ENCODE results near the gene CHMP4B. TPM values are rescaled to one million over a fixed set of nuclear protein-coding genes. Genes with fewer than 3 reads are reported as not detected.

CHMP4B gene
- total RNA-seq, 1 experiment from 2014 or later = 87.5 TPM

DNA sequence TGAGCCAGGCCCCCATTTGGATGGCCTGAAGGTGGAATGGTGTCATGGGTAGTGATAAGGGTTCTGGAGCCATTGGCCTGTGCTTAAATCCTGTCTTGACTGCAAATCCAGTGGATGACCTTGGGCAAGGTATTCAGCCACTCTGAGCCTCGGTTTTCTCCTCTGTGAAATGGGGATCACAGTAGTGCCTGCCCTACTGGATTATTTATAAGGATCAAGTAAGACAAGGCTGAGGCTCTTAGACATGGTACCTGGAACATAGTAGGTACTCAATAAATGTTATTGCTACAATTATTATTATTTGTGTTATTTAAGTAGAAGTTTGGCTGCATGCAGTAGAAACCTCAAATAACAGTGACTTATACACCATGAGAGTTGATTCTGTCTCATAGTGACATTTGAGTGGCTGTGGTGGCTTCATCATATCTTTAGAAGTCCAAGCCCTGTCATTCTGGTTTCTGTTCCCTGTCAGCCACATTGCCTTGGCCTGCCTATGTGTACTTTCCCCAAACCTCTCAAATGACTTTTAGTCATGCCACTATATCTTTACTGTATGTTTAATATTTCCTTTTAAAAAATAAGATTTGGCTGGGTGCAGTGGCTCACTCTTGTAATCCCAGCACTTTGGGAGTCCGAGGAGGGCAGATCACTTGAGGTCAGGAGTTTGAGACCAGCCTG, 37.6 kb upstream of the CHMP4B start:
- Histone ChIP-seq H3K4me1 (ENCODE audit: control insufficient read depth, insufficient read depth, low read length) (no peaks in the 10 kb centered on the region), H3K27me3 (ENCODE audit: control insufficient read depth, insufficient read depth, low read length) (no peaks in the 10 kb centered on the region), H3K9me3 (ENCODE audit: control insufficient read depth, insufficient read depth, low read depth, low read length) (no peaks in the 10 kb centered on the region), H3K27ac (ENCODE audit: low read length) (no peak overlapping the region), H3K4me3 (ENCODE audit: low read depth in 2 of 2, low read length in 2 of 2) (no peak overlapping the region), H3K36me3 (ENCODE audit: control insufficient read depth, insufficient read depth, low read length) (no peaks in the 10 kb centered on the region)
- ATAC-seq = no peak
- ChIA-PET CTCF (no interaction called here), POLR2A (no interaction called here)
- no TSS peak for BruUV-seq (replicated peaks)
- intact Hi-C loops (cut with micrococcal nuclease; ENCODE audit: unreplicated experiment) = no loop called here
- DNase-seq (ENCODE audit: low read depth, low spot score) = no peak
- in situ Hi-C loops (cut with HindIII; ENCODE audit: low pct_unique_long_range_greater_than_20kb, low sequenced_read_pairs) = no loop called here
- TF ChIP-seq POLR2AphosphoS5 (IDR thresholded peaks at IDR 0.05; ENCODE audit: low read depth, low read length) (no peak), SIN3A (IDR thresholded peaks at IDR 0.05; ENCODE audit: borderline replicate concordance, insufficient read depth, low read depth, low read length) (no peak), TCF7L2 (IDR thresholded peaks at IDR 0.05; ENCODE audit: low read depth, low read length) (no peak)
- TF ChIP-seq, protein P1, sequence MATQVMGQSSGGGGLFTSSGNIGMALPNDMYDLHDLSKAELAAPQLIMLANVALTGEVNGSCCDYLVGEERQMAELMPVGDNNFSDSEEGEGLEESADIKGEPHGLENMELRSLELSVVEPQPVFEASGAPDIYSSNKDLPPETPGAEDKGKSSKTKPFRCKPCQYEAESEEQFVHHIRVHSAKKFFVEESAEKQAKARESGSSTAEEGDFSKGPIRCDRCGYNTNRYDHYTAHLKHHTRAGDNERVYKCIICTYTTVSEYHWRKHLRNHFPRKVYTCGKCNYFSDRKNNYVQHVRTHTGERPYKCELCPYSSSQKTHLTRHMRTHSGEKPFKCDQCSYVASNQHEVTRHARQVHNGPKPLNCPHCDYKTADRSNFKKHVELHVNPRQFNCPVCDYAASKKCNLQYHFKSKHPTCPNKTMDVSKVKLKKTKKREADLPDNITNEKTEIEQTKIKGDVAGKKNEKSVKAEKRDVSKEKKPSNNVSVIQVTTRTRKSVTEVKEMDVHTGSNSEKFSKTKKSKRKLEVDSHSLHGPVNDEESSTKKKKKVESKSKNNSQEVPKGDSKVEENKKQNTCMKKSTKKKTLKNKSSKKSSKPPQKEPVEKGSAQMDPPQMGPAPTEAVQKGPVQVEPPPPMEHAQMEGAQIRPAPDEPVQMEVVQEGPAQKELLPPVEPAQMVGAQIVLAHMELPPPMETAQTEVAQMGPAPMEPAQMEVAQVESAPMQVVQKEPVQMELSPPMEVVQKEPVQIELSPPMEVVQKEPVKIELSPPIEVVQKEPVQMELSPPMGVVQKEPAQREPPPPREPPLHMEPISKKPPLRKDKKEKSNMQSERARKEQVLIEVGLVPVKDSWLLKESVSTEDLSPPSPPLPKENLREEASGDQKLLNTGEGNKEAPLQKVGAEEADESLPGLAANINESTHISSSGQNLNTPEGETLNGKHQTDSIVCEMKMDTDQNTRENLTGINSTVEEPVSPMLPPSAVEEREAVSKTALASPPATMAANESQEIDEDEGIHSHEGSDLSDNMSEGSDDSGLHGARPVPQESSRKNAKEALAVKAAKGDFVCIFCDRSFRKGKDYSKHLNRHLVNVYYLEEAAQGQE (IDR thresholded peaks at IDR 0.05; ENCODE audit: insufficient read depth in 1 of 2, low read depth in 2 of 2, low read length in 1 of 2) = no peak
- TF ChIP-seq, protein P2, sequence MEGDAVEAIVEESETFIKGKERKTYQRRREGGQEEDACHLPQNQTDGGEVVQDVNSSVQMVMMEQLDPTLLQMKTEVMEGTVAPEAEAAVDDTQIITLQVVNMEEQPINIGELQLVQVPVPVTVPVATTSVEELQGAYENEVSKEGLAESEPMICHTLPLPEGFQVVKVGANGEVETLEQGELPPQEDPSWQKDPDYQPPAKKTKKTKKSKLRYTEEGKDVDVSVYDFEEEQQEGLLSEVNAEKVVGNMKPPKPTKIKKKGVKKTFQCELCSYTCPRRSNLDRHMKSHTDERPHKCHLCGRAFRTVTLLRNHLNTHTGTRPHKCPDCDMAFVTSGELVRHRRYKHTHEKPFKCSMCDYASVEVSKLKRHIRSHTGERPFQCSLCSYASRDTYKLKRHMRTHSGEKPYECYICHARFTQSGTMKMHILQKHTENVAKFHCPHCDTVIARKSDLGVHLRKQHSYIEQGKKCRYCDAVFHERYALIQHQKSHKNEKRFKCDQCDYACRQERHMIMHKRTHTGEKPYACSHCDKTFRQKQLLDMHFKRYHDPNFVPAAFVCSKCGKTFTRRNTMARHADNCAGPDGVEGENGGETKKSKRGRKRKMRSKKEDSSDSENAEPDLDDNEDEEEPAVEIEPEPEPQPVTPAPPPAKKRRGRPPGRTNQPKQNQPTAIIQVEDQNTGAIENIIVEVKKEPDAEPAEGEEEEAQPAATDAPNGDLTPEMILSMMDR (IDR thresholded peaks at IDR 0.05) = no peak

DNA sequence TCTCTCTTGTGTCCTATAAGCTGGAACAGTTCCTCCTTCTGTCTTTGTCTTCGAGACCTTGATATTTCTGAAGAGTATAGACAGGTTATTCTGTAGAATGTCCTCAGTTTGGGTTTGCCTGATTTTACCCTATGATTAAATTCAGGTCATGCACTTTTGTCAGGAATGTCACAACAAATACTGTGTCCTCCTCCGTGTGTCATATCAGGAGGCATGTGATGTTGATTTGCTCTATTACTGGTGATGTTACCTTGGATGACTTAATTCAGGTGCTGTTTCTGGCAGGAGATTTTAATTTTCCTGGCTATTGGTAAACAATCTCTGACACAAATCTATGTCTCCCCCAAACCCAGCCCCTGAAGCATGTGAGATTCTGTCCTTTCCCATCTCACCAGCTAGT, 33.3 kb upstream of the CHMP4B start:
- no peaks in the 10 kb centered on the region for H3K9me3 ChIP-seq (ENCODE audit: control insufficient read depth, insufficient read depth, low read depth, low read length)
- ATAC-seq (no peak), DNase-seq (ENCODE audit: low read depth, low spot score) (no peak)
- no peak overlapping the region for H3K4me3 ChIP-seq (ENCODE audit: low read depth in 2 of 2, low read length in 2 of 2)
- in situ Hi-C loops (cut with HindIII; ENCODE audit: low pct_unique_long_range_greater_than_20kb, low sequenced_read_pairs) (no loop called here), intact Hi-C loops (cut with micrococcal nuclease; ENCODE audit: unreplicated experiment) (no loop called here)
- POLR2A ChIA-PET = no interaction called here
- BruUV-seq (replicated peaks) = no TSS peak
- no peaks in the 10 kb centered on the region for H3K27me3 ChIP-seq (ENCODE audit: control insufficient read depth, insufficient read depth, low read length)
- TF ChIP-seq, protein P1 (IDR thresholded peaks at IDR 0.05; ENCODE audit: insufficient read depth in 1 of 2, low read depth in 2 of 2, low read length in 1 of 2) = no peak
- TF ChIP-seq POLR2AphosphoS5 (IDR thresholded peaks at IDR 0.05; ENCODE audit: low read depth, low read length) (no peak), SIN3A (IDR thresholded peaks at IDR 0.05; ENCODE audit: borderline replicate concordance, insufficient read depth, low read depth, low read length) (no peak), TCF7L2 (IDR thresholded peaks at IDR 0.05; ENCODE audit: low read depth, low read length) (no peak)
- TF ChIP-seq, protein P2 (IDR thresholded peaks at IDR 0.05) = no peak
- H3K27ac ChIP-seq (ENCODE audit: low read length) = no peak overlapping the region
- CTCF ChIA-PET = no interaction called here
- H3K36me3 ChIP-seq (ENCODE audit: control insufficient read depth, insufficient read depth, low read length) = no peaks in the 10 kb centered on the region
- no peaks in the 10 kb centered on the region for H3K4me1 ChIP-seq (ENCODE audit: control insufficient read depth, insufficient read depth, low read length)
